ENCODE data around the gene CALML6. TPM values are rescaled to one million over a fixed set of nuclear protein-coding genes. Genes with fewer than 3 reads are reported as not detected.

Gene CALML6
- total RNA-seq, 1 experiment from 2014 or later: 1.7 TPM

DNA sequence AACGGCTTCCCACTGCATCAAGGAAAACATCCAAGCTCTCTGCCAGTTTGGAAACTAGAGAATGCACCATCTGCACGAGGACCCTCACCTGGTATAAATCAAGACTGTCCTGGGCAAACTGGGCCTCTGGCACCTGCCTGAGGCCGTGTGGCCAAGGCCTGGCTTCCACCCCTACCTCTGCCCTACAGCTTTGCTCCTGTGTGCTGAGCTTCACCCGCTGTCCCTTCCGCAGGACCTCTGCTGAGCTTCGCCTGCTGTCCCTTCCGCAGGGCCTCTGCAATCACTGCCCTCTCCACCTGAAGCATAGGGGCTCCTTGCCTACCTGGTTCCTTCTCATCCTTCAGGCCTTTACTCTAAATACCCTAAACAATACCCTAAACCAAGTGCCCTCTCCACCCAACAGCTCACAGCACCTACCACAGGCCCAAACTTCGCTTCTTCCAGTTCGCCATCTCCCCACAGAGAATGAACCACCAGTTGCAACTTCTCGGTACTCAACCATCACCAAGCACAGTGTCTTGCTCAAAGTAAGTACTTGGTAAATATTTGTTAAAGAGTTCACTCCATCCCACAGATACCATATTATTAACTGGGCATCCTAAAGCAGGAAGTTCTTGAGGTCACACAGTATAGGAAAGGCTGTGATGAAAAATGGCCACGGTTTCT, 42.6 kb upstream of the CALML6 start:
- no peaks in the 10 kb centered on the region for H3K27me3 Mint-ChIP-seq (ENCODE audit: low read depth)
- no peak overlapping the region for H3K27ac ChIP-seq (ENCODE audit: insufficient read length, low read depth, low read length)
- H2BK15ac ChIP-seq (ENCODE audit: low read depth, low read length): no peak overlapping the region
- H3K4ac ChIP-seq (ENCODE audit: low read depth, low read length): no peak overlapping the region
- H2AFZ ChIP-seq (ENCODE audit: low read length): no peak overlapping the region
- H2BK20ac ChIP-seq (ENCODE audit: low read depth, low read length, poor library complexity, severe bottlenecking): no peak overlapping the region
- TF ChIP-seq, protein P1, sequence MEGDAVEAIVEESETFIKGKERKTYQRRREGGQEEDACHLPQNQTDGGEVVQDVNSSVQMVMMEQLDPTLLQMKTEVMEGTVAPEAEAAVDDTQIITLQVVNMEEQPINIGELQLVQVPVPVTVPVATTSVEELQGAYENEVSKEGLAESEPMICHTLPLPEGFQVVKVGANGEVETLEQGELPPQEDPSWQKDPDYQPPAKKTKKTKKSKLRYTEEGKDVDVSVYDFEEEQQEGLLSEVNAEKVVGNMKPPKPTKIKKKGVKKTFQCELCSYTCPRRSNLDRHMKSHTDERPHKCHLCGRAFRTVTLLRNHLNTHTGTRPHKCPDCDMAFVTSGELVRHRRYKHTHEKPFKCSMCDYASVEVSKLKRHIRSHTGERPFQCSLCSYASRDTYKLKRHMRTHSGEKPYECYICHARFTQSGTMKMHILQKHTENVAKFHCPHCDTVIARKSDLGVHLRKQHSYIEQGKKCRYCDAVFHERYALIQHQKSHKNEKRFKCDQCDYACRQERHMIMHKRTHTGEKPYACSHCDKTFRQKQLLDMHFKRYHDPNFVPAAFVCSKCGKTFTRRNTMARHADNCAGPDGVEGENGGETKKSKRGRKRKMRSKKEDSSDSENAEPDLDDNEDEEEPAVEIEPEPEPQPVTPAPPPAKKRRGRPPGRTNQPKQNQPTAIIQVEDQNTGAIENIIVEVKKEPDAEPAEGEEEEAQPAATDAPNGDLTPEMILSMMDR (conservative IDR thresholded peaks at IDR 0.05): no peak
- no peak overlapping the region for H2BK120ac ChIP-seq (ENCODE audit: low read depth, low read length, poor library complexity, severe bottlenecking)
- no peak overlapping the region for H3K9ac ChIP-seq (ENCODE audit: extremely low read depth, insufficient read length, low read length)
- no peaks in the 10 kb centered on the region for H3K23me2 ChIP-seq (ENCODE audit: insufficient read length, low read depth, low read length, poor library complexity, severe bottlenecking)
- no peak overlapping the region for H3K23ac ChIP-seq (ENCODE audit: insufficient read length, low read depth, low read length)
- H4K8ac ChIP-seq (replicated peaks; ENCODE audit: insufficient read length, low read depth, low read length): no peak overlapping the region
- no peak overlapping the region for H4K91ac ChIP-seq (ENCODE audit: insufficient read length, low read depth, low read length)
- H3K4me2 ChIP-seq (ENCODE audit: insufficient read depth, insufficient read length, low read length): no peak overlapping the region
- H3K4me3 Mint-ChIP-seq: no peak overlapping the region
- H3K9me3 Mint-ChIP-seq: peaks cover 8 to 12% of the 10 kb centered on the region in 2 experiments; a peak in 4 of 5 replicates
- no peak overlapping the region for H3K14ac ChIP-seq (ENCODE audit: insufficient read depth, low read length)
- no peak overlapping the region for H4K5ac ChIP-seq (ENCODE audit: insufficient read length, low read depth, low read length)
- H2BK12ac ChIP-seq (ENCODE audit: insufficient read length, low read depth, low read length): no peak overlapping the region
- H3K56ac ChIP-seq (ENCODE audit: insufficient read length, low read depth, low read length): no peak overlapping the region
- H3K9me3 ChIP-seq (ENCODE audit: control insufficient read depth, low read depth, low read length): no peaks in the 10 kb centered on the region
- no peaks in the 10 kb centered on the region for H3K4me1 ChIP-seq (ENCODE audit: insufficient read depth, low read length)
- no peak overlapping the region for H3K18ac ChIP-seq (ENCODE audit: insufficient read length, low read depth, low read length)
- peaks cover 31 to 33% of the 10 kb centered on the region in 2 experiments for H3K4me1 Mint-ChIP-seq
- DNase-seq: no peak
- peaks cover 78% of the 10 kb centered on the region for H3K79me2 ChIP-seq (ENCODE audit: insufficient read depth, low read length)
- peak overlapping the region in 2 of 3 experiments; percentile 27 to 76; a peak in 5 of 7 replicates for H3K27ac Mint-ChIP-seq
- H3T11ph ChIP-seq (ENCODE audit: low read length): no peak overlapping the region
- peaks cover 48 to 67% (median 62%) of the 10 kb centered on the region in 3 experiments for H3K36me3 Mint-ChIP-seq (ENCODE audit: insufficient read depth in 1 of 3, low read depth in 3 of 3)
- WGBS (ENCODE audit: extremely low coverage, insufficient read length, low lambda C conversion rate): no CpG with 5 or more reads among the region's 11 CpGs
- H2BK5ac ChIP-seq (ENCODE audit: insufficient read length, low read length): no peak overlapping the region
- no peaks in the 10 kb centered on the region for H4K20me1 ChIP-seq (ENCODE audit: control insufficient read depth, insufficient read depth, insufficient read length)
- no peak overlapping the region for H2AK5ac ChIP-seq (ENCODE audit: insufficient read length, low read length)
- H3K79me1 ChIP-seq (ENCODE audit: insufficient read depth, low read depth, low read length, poor library complexity, severe bottlenecking): peaks cover 13% of the 10 kb centered on the region
- H3K27me3 ChIP-seq (ENCODE audit: insufficient read depth, low read length): no peaks in the 10 kb centered on the region

Measured in H9 (cell line).